H1 (cell line): Measurements from ENCODE around the gene UBALD1. TPM values are rescaled to one million over a fixed set of nuclear protein-coding genes. Genes with fewer than 3 reads are reported as not detected.

Experiments
- CTCF ChIA-PET: fragments of 300-600 bp; sonication (Branson Sonifier 250); formaldehyde crosslinking; loops from one replicate; lab custom pipeline; 2021; ENCODE audit not compliant: partially characterized antibody; lab: Charles Lee
- POLR2A ChIA-PET: fragments of 300-600 bp; sonication (Branson Sonifier 250); formaldehyde crosslinking; loops from one replicate; lab custom pipeline; 2021; ENCODE audit warnings: inconsistent platforms; ENCODE audit not compliant: partially characterized antibody; lab: Charles Lee
- DNase-seq, 2 experiments: peaks; one replicate each; pipeline versions ENCODE4 v3.0.0 to v3.0.0-alpha.2; 2010 to 2022; ENCODE audit warnings: low spot score in 2 of 2, low read depth in 1 of 2, mixed read lengths in 1 of 2
- FAIRE-seq: peaks from 2 replicates; lab custom pipeline; 2011; peaks lifted over from hg19 to GRCh38; lab: Jason Lieb, UNC
- H2AFZ ChIP-seq: 2 replicates; pipeline ENCODE4 v1.8.1; 2012; ENCODE audit warnings: low read length, inconsistent platforms
- H2AK5ac ChIP-seq: 2 replicates; pipeline ENCODE4 v1.6.1; 2013; ENCODE audit warnings: low read depth, low read length
- H2BK120ac ChIP-seq: replicated peaks from 2 replicates; pipeline ENCODE3; 2013; ENCODE audit warnings: low read depth, low read length, inconsistent platforms
- H2BK12ac ChIP-seq: 2 replicates; pipeline ENCODE4 v1.6.1; 2013; ENCODE audit warnings: low read depth, low read length
- H2BK15ac ChIP-seq: 2 replicates; pipeline ENCODE4 v1.6.1; 2013; ENCODE audit warnings: low read length
- H2BK20ac ChIP-seq: 2 replicates; pipeline ENCODE4 v1.6.1; 2013; ENCODE audit warnings: low read length
- H2BK5ac ChIP-seq: 2 replicates; pipeline ENCODE4 v1.6.1; 2013; ENCODE audit warnings: low read depth, low read length
- H3K14ac ChIP-seq: 2 replicates; pipeline ENCODE4 v1.6.1; 2013; ENCODE audit warnings: inconsistent platforms; ENCODE audit not compliant: insufficient read length
- H3K18ac ChIP-seq: 2 replicates; pipeline ENCODE4 v1.6.1; 2013; ENCODE audit warnings: low read length; ENCODE audit errors: extremely low read depth
- H3K23ac ChIP-seq: 2 replicates; pipeline ENCODE4 v1.6.1; 2013; ENCODE audit warnings: inconsistent platforms; ENCODE audit not compliant: insufficient read length
- H3K23me2 ChIP-seq: 2 replicates; pipeline ENCODE4 v1.6.1; 2013; ENCODE audit warnings: low read depth, low read length
- H3K27ac ChIP-seq: 2 replicates; pipeline ENCODE4 v1.6.1; 2011; ENCODE audit warnings: low read depth, low read length, inconsistent platforms
- H3K27me3 ChIP-seq, 4 experiments: replicated peaks in 1 of 4; 1 replicate in 1 of 4; 2 replicates in 3 of 4; pipeline versions ENCODE4 v1.6.1 to v1.8.1; 2011 to 2013; ENCODE audit warnings: low read length in 3 of 4, mild to moderate bottlenecking in 3 of 4, inconsistent platforms in 2 of 4, mixed read lengths in 2 of 4, moderate library complexity in 1 of 4; ENCODE audit not compliant: control insufficient read depth in 3 of 4, insufficient read depth in 3 of 4; ENCODE audit errors: extremely low read depth in 1 of 4
- H3K36me3 ChIP-seq, 4 experiments: 2 replicates each; pipeline versions ENCODE4 v1.6.1 to v1.8.1; 2011 to 2013; ENCODE audit warnings: mild to moderate bottlenecking in 4 of 4, low read length in 3 of 4, moderate library complexity in 2 of 4, control low read depth in 1 of 4, inconsistent platforms in 1 of 4; ENCODE audit not compliant: insufficient read depth in 4 of 4, control insufficient read depth in 2 of 4
- H3K4ac ChIP-seq: replicated peaks from 2 replicates; pipeline ENCODE3; 2013; ENCODE audit warnings: low read length, low read depth, mixed read lengths, inconsistent platforms; ENCODE audit not compliant: insufficient read length
- H3K4me1 ChIP-seq, 4 experiments: replicated peaks in 1 of 4; 1 replicate in 1 of 4; 2 replicates in 3 of 4; pipeline versions ENCODE4 v1.6.1 to v1.8.1; 2011 to 2013; ENCODE audit warnings: low read length in 3 of 4, inconsistent platforms in 2 of 4, mixed read lengths in 1 of 4; ENCODE audit not compliant: insufficient read depth in 4 of 4, control insufficient read depth in 3 of 4
- H3K4me2 ChIP-seq, 2 experiments: 2 replicates each; pipeline versions ENCODE4 v1.6.1 to v1.8.1; 2011 to 2013; ENCODE audit warnings: low read depth in 2 of 2, low read length in 2 of 2, control low read depth in 1 of 2, inconsistent platforms in 1 of 2, mild to moderate bottlenecking in 1 of 2; ENCODE audit not compliant: insufficient read depth in 1 of 2
- H3K4me3 ChIP-seq, 4 experiments: fragments of 200-600, 300-600 bp in 1 of 4; sonication (generic), shearing (Covaris generic), sonication (Bioruptor Twin) in 1 of 4; 2 replicates each; pipeline versions ENCODE4 v1.5.1 to v1.8.1; 2011 to 2016; ENCODE audit warnings: low read length in 4 of 4, low read depth in 3 of 4, control low read depth in 2 of 4, inconsistent platforms in 2 of 4, mild to moderate bottlenecking in 2 of 4, mixed read lengths in 1 of 4, moderate library complexity in 1 of 4; ENCODE audit not compliant: insufficient read depth in 2 of 4; ENCODE audit errors: extremely low read depth in 1 of 4
- H3K56ac ChIP-seq: replicated peaks from 2 replicates; pipeline ENCODE3; 2013; ENCODE audit warnings: low read depth, mild to moderate bottlenecking, mixed read lengths, low read length, inconsistent platforms; ENCODE audit not compliant: insufficient read length
- H3K79me1 ChIP-seq: 2 replicates; pipeline ENCODE4 v1.6.1; 2013; ENCODE audit warnings: low read depth, low read length, control low read depth
- H3K79me2 ChIP-seq, 2 experiments: 2 replicates each; pipeline versions ENCODE4 v1.6.1 to v1.8.1; 2012 to 2013; ENCODE audit warnings: low read length in 2 of 2, mild to moderate bottlenecking in 2 of 2, inconsistent platforms in 1 of 2; ENCODE audit not compliant: insufficient read depth in 2 of 2, control insufficient read depth in 1 of 2
- H3K9ac ChIP-seq, 4 experiments: replicated peaks in 1 of 4; 1 replicate in 1 of 4; 2 replicates in 3 of 4; pipeline versions ENCODE4 v1.6.1 to v1.8.1; 2011 to 2013; ENCODE audit warnings: low read depth in 3 of 4, low read length in 3 of 4, control low read depth in 2 of 4, mild to moderate bottlenecking in 2 of 4, moderate library complexity in 2 of 4, inconsistent platforms in 1 of 4; ENCODE audit errors: extremely low read depth in 1 of 4
- H3K9me3 ChIP-seq, 2 experiments: 2 replicates each; pipeline versions ENCODE4 v1.6.1 to v1.8.1; 2012 to 2013; ENCODE audit warnings: mild to moderate bottlenecking in 2 of 2, moderate library complexity in 2 of 2, control low read depth in 1 of 2, inconsistent platforms in 1 of 2, low read depth in 1 of 2, low read length in 1 of 2, mixed read lengths in 1 of 2; ENCODE audit not compliant: insufficient read depth in 2 of 2
- H4K20me1 ChIP-seq, 2 experiments: replicated peaks in 1 of 2; 2 replicates each; pipeline versions ENCODE3 to v1.8.1; 2011 to 2013; ENCODE audit warnings: inconsistent platforms in 2 of 2, low read length in 2 of 2, mild to moderate bottlenecking in 1 of 2; ENCODE audit not compliant: insufficient read depth in 2 of 2, control insufficient read depth in 1 of 2
- H4K5ac ChIP-seq: 2 replicates; pipeline ENCODE4 v1.6.1; 2013; ENCODE audit warnings: low read length, low read depth, mixed read lengths, inconsistent platforms; ENCODE audit not compliant: insufficient read length
- H4K8ac ChIP-seq: 2 replicates; pipeline ENCODE4 v1.8.0; 2013; ENCODE audit warnings: mild to moderate bottlenecking, moderate library complexity, low read length, inconsistent platforms; ENCODE audit not compliant: insufficient read depth; ENCODE audit errors: extremely low read depth
- H4K91ac ChIP-seq: replicated peaks from 2 replicates; pipeline ENCODE3; 2013; ENCODE audit warnings: low read length, mixed read lengths, inconsistent platforms; ENCODE audit not compliant: insufficient read length
- BACH1 ChIP-seq: IDR thresholded peaks from 2 replicates; pipeline ENCODE4 v1.6.1; 2012; ENCODE audit warnings: low read length, improper control_type of control experiment
- CEBPB ChIP-seq: IDR thresholded peaks from 2 replicates; pipeline ENCODE4 v1.6.1; 2012; ENCODE audit warnings: low read depth, low read length
- POU5F1 ChIP-seq: IDR thresholded peaks from 2 replicates; pipeline ENCODE4 v1.6.1; 2011; ENCODE audit warnings: low read depth, mild to moderate bottlenecking, low read length, moderate library complexity
- RFX5 ChIP-seq: IDR thresholded peaks from 2 replicates; pipeline ENCODE4 v1.6.1; 2011; ENCODE audit warnings: low read depth, low read length, improper control_type of control experiment, borderline replicate concordance
- RXRA ChIP-seq: IDR thresholded peaks from 2 replicates; pipeline ENCODE4 v1.6.1; 2011; ENCODE audit warnings: low read depth, mild to moderate bottlenecking, low read length, moderate library complexity; ENCODE audit not compliant: insufficient read depth
- SIX5 ChIP-seq: IDR thresholded peaks from 2 replicates; pipeline ENCODE4 v1.6.1; 2011; ENCODE audit warnings: mild to moderate bottlenecking, low read depth, low read length
- YY1 ChIP-seq: IDR thresholded peaks from 2 replicates; pipeline ENCODE4 v1.6.1; 2011; ENCODE audit warnings: low read depth, mild to moderate bottlenecking, low read length
- WGBS, 2 experiments: shearing (Covaris generic) in 1 of 2; methylation state at CpG; one replicate each; pipeline versions ENCODE4 v1.1.6 to v1.1.7; 2013 to 2015; ENCODE audit warnings: low lambda C conversion rate in 2 of 2, mixed read lengths in 2 of 2, inconsistent platforms in 1 of 2, low coverage in 1 of 2, missing lambda C conversion rate in 1 of 2; ENCODE audit not compliant: insufficient replicate concordance in 2 of 2, insufficient coverage in 1 of 2, insufficient read length in 1 of 2; ENCODE audit errors: extremely low coverage in 1 of 2, missing lambda C conversion rate in 1 of 2; 5-methylcytosine and 5-hydroxymethylcytosine counted together
- polyA plus RNA-seq, 7 experiments: library from polyadenylated mRNA; depleted of rRNA in 3 of 7; stranded (reverse) in 5 of 7; unstranded in 2 of 7; fragments of >200 nt in 5 of 7; fragments of 200-250 nt in 2 of 7; gene quantifications; 1 replicate in 5 of 7; 2 replicates in 1 of 7; 4 replicates in 1 of 7; pipeline versions ENCODE4 v1.2.1 to v1.2.3, GENCODE V29; 2011 to 2013; ENCODE audit warnings: missing spikeins in 2 of 7, mixed read lengths in 2 of 7
- total RNA-seq: library from RNA; stranded (reverse); fragmentation: NEBNext Ultra II Directional; extraction: Animal tissue kit (Norgen Biotek cat#: 25700); gene quantifications from 2 replicates; pipeline ENCODE4 v1.2.1, GENCODE V29; 2021

The UBALD1 gene
- total and polyA plus RNA-seq, 2 of the 8 experiments (the other 6 are each of a cell fraction or from before 2014, with no cell fraction given), result 28.6 to 62.0 TPM

GRCh38 chr16:4636196-4636595 lies 21.5 kb upstream of the UBALD1 start:
- no peak overlapping the region for H3K23ac ChIP-seq
- no peak overlapping the region for H3K4me2 ChIP-seq
- no peak overlapping the region for H3K56ac ChIP-seq
- CTCF ChIA-PET, result interaction anchor here (0.6 to 7.4 kb wide), 9 partner anchors 10 to 133 kb away, joined by 3 to 49 read pairs (median 3); no protein-coding TSS in a partner anchor
- no peak overlapping the region for H4K91ac ChIP-seq
- no peaks in the 10 kb centered on the region for H3K23me2 ChIP-seq
- no peak for TF ChIP-seq CEBPB
- no peak for TF ChIP-seq RFX5
- no peak for TF ChIP-seq POU5F1
- no peak for TF ChIP-seq YY1
- TF ChIP-seq RXRA, result no peak
- no peak for TF ChIP-seq SIX5
- TF ChIP-seq BACH1, result no peak
- H3K9ac ChIP-seq, result no peak overlapping the region
- no peak overlapping the region for H4K5ac ChIP-seq
- H3K18ac ChIP-seq, result no peak overlapping the region
- H3K4me3 ChIP-seq, result no peak overlapping the region
- H2AFZ ChIP-seq, result no peak overlapping the region
- POLR2A ChIA-PET, result interaction anchor here (1.0 kb wide), 1 partner anchor 11 kb away, joined by 6 read pairs; the partner anchor contains the start of gene MGRN1
- no peak overlapping the region for H4K8ac ChIP-seq
- H3K79me2 ChIP-seq, result peaks cover 0 to 79% of the 10 kb centered on the region in 2 experiments; a peak in 3 of 4 replicates
- no peak overlapping the region for H2BK20ac ChIP-seq
- H2AK5ac ChIP-seq, result no peak overlapping the region
- no peak overlapping the region for H2BK12ac ChIP-seq
- no peak overlapping the region for H3K27ac ChIP-seq
- H2BK120ac ChIP-seq, result no peak overlapping the region
- peaks cover 0 to 6% (median under 1%) of the 10 kb centered on the region in 4 experiments; a peak in 2 of 8 replicates for H3K36me3 ChIP-seq
- H2BK5ac ChIP-seq, result no peak overlapping the region
- H2BK15ac ChIP-seq, result no peak overlapping the region
- FAIRE-seq (no peak), DNase-seq (no peak)
- no peak overlapping the region for H3K14ac ChIP-seq
- H4K20me1 ChIP-seq, result peaks cover 8 to 24% of the 10 kb centered on the region in 2 experiments
- peaks cover 26% of the 10 kb centered on the region for H3K79me1 ChIP-seq
- no peaks in the 10 kb centered on the region for H3K9me3 ChIP-seq
- no peaks in the 10 kb centered on the region; a peak in 1 of 7 replicates for H3K27me3 ChIP-seq
- no peaks in the 10 kb centered on the region; a peak in 1 of 7 replicates for H3K4me1 ChIP-seq
- WGBS, 2 experiments, result 93% methylated on average over 13 of the region's 13 CpGs; no CpG with 5 or more reads in 1 of the 2 experiments
- no peak overlapping the region for H3K4ac ChIP-seq
